Stimulated activated CD8-positive, alpha-beta memory T cell treated with anti-CD3 and anti-CD28 coated beads, Interleukin-7, amount 100 ng/mL, for 24 hours (primary cell): ENCODE measurements around the gene CCDC88A.
"Not testable (repeated sequence)": the region's sequence is repeated elsewhere in the genome, so short reads cannot be mapped to it uniquely, and the experiment has no call there.

Experiments used
- DNase-seq: peaks from one replicate; pipeline ENCODE4 v3.0.0-alpha.2; 2020; ENCODE audit warnings: low read depth

CCDC88A gene

GRCh38 chr2:55296393-55296792 is 123.3 kb downstream of the CCDC88A start:
- no peak for DNase-seq

- DNase-seq = no peak
These were observed 136.6 kb downstream of the CCDC88A start for GRCh38 chr2:55283083-55283482.

- peak; percentile 67 for DNase-seq
These were observed 137.3 kb downstream of the CCDC88A start for GRCh38 chr2:55282110-55282917.

GRCh38 chr2:55280851-55281546 is 138.7 kb downstream of the CCDC88A start:
- not testable (repeated sequence) for DNase-seq

- DNase-seq = not testable (repeated sequence)
These were observed 139.7 kb downstream of the CCDC88A start for GRCh38 chr2:55279859-55280424.

GRCh38 chr2:55279214-55279835 is 140.3 kb downstream of the CCDC88A start:
- DNase-seq = not testable (repeated sequence)

GRCh38 chr2:55277310-55277709 is 142.3 kb downstream of the CCDC88A start:
- DNase-seq = no peak

GRCh38 chr2:55274346-55274745 is 145.3 kb downstream of the CCDC88A start:
- not testable (repeated sequence) for DNase-seq

GRCh38 chr2:55269645-55269990 is 150.0 kb downstream of the CCDC88A start:
- DNase-seq = no peak

- peak; percentile 86 for DNase-seq
These were observed 150.6 kb downstream of the CCDC88A start, which contains the start of gene MTIF2 for GRCh38 chr2:55268907-55269644. Gene MTIF2 (minus strand): TSS chr2:55269231. CDS start chr2:55263858, 5,373 bp downstream.

- DNase-seq = no peak
These were observed 151.3 kb downstream of the CCDC88A start for GRCh38 chr2:55268288-55268906.

GRCh38 chr2:55259586-55259985 is 160.1 kb downstream of the CCDC88A start:
- not testable (repeated sequence) for DNase-seq

GRCh38 chr2:55252832-55253231 is 166.8 kb downstream of the CCDC88A start:
- no peak for DNase-seq

GRCh38 chr2:55247025-55247424 is 172.6 kb downstream of the CCDC88A start:
- no peak for DNase-seq

- no peak for DNase-seq
These were observed 174.2 kb downstream of the CCDC88A start for GRCh38 chr2:55245411-55245810.

GRCh38 chr2:55242617-55243016 is 177.0 kb downstream of the CCDC88A start:
- DNase-seq = no peak

- not testable (repeated sequence) for DNase-seq
These were observed 178.1 kb downstream of the CCDC88A start for GRCh38 chr2:55241582-55241981.

- no peak for DNase-seq
These were observed 179.9 kb downstream of the CCDC88A start for GRCh38 chr2:55239656-55240222.
